ENCODE data around the gene NACA. TPM values are rescaled to one million over a fixed set of nuclear protein-coding genes. Genes with fewer than 3 reads are reported as not detected.

NACA gene
- total and polyA plus RNA-seq, 2 of the 13 experiments (the other 11 are each of a cell fraction or from before 2014, with no cell fraction given) = 799 to 1,700 TPM

DNA sequence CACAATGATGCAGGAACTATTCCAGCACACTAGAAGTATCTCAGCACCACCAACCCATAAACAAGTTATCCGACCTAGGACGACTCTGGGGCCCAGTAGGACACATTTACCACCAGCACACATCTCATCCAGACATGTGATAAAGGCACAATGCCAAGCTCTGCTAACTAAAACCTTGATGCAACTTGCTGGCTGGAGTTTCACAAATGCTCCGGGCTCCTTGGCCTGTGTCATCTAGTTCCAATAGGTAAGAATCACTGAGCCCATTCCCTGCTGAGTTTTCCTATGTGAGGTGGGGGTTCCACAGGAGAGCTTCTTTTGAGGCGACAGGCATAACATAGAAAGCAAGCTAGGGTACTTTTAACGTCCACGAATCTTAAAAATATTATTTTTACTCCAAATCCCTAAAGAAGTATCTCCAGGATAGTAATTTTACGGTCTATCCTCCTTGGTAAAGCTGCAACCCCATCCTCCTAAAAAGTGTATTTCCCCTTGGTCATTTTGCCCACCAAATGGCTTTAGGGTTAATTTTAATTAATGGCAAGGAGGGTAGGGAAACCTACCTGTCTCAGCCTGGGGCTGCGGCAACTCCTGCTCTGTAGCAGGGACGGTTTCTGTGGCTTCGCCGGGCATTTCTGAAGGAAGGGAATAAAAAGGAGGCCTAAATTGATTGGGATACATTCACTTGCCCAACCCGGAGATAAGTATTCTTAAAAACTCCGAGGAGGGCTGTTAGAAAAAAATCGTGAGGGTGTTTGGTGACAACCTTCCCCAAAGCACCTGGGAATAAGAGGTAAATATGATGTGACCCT, 1.0 kb downstream of the NACA start:
- TF ChIP-seq, protein P1, sequence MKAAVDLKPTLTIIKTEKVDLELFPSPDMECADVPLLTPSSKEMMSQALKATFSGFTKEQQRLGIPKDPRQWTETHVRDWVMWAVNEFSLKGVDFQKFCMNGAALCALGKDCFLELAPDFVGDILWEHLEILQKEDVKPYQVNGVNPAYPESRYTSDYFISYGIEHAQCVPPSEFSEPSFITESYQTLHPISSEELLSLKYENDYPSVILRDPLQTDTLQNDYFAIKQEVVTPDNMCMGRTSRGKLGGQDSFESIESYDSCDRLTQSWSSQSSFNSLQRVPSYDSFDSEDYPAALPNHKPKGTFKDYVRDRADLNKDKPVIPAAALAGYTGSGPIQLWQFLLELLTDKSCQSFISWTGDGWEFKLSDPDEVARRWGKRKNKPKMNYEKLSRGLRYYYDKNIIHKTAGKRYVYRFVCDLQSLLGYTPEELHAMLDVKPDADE (CRISPR knock-in tag; IDR thresholded peaks at IDR 0.05) = no peak
- TF ChIP-seq SSRP1 (CRISPR knock-in tag; IDR thresholded peaks at IDR 0.05) (0 out of 2 replicates have a peak, but pooled peaks have one; percentile 47), TGIF2 (CRISPR knock-in tag; IDR thresholded peaks at IDR 0.05) (peak; percentile 37; the same call in 1 of the 2 replicates), POLR2A (IDR thresholded peaks at IDR 0.05; ENCODE audit: insufficient read depth in 1 of 2, low read depth in 2 of 2, low read length in 2 of 2) (peak in 1 of 2 experiments; percentile 18; a peak in 2 of 4 replicates), POLR2G (IDR thresholded peaks at IDR 0.05; ENCODE audit: low read depth, low read length) (peak; percentile 25; the same call in 1 of the 2 replicates), ZMAT3 (CRISPR knock-in tag; conservative IDR thresholded peaks at IDR 0.05) (0 out of 2 replicates have a peak, but pooled peaks have one; percentile 22)
- TF ChIP-seq, protein P2, sequence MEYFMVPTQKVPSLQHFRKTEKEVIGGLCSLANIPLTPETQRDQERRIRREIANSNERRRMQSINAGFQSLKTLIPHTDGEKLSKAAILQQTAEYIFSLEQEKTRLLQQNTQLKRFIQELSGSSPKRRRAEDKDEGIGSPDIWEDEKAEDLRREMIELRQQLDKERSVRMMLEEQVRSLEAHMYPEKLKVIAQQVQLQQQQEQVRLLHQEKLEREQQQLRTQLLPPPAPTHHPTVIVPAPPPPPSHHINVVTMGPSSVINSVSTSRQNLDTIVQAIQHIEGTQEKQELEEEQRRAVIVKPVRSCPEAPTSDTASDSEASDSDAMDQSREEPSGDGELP (IDR thresholded peaks at IDR 0.05; ENCODE audit: borderline replicate concordance, low read depth) = no peak
- TF ChIP-seq, protein P3, sequence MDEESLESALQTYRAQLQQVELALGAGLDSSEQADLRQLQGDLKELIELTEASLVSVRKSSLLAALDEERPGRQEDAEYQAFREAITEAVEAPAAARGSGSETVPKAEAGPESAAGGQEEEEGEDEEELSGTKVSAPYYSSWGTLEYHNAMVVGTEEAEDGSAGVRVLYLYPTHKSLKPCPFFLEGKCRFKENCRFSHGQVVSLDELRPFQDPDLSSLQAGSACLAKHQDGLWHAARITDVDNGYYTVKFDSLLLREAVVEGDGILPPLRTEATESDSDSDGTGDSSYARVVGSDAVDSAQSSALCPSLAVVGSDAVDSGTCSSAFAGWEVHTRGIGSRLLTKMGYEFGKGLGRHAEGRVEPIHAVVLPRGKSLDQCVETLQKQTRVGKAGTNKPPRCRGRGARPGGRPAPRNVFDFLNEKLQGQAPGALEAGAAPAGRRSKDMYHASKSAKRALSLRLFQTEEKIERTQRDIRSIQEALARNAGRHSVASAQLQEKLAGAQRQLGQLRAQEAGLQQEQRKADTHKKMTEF (CRISPR knock-in tag; IDR thresholded peaks at IDR 0.05) = no peak
- Histone ChIP-seq H3K36me3 (replicated peaks in 1 of 2; ENCODE audit: control insufficient read depth in 1 of 2, insufficient read depth in 2 of 2, low read length in 2 of 2) (peaks cover 14 to 42% of the 10 kb centered on the region in 2 experiments), H3K4me1 (ENCODE audit: insufficient read depth, low read length) (peaks cover 46% of the 10 kb centered on the region), H2AFZ (ENCODE audit: low read length) (no peak overlapping the region), H3K9ac (ENCODE audit: insufficient read depth, low read depth, low read length) (peak overlapping the region; percentile 100), H3K9me3 (ENCODE audit: low read length) (no peaks in the 10 kb centered on the region), H4K20me1 (ENCODE audit: insufficient read depth, low read length) (peaks cover 53% of the 10 kb centered on the region), H3K27ac (ENCODE audit: extremely low read length, insufficient read depth, low read length) (peak overlapping the region; percentile 92), H3K4me2 (ENCODE audit: low read depth, low read length) (peak overlapping the region; percentile 98), H3K79me2 (ENCODE audit: insufficient read depth, low read length) (peaks cover 60% of the 10 kb centered on the region), H3K4me3 (replicated peaks in 1 of 3; ENCODE audit: insufficient read depth in 1 of 3, low read depth in 2 of 3, low read length in 3 of 3) (peak overlapping the region; percentile 84 to 94 (median 92)), H3K27me3 (ENCODE audit: control insufficient read depth in 1 of 2, insufficient read depth in 2 of 2, low read length in 2 of 2) (peaks cover 0 to 6% of the 10 kb centered on the region in 2 experiments; a peak in 1 of 5 replicates)
- no peak for ATAC-seq
- POLR2A ChIA-PET = interaction anchor here (1.0 to 1.8 kb wide), 3 partner anchors 13 to 426 kb away, joined by 3 to 6 read pairs (median 4); no protein-coding TSS in a partner anchor
- 3% methylated on average over 14 of the region's 14 CpGs for WGBS (ENCODE audit: low lambda C conversion rate)
- in situ Hi-C loops (cut with HindIII; ENCODE audit: extremely low pct_ligation_motif_present, low pct_unique_long_range_greater_than_20kb) (loop anchor here (10.0 kb wide), 1 partner anchor 79 kb away; the partner anchor contains the start of gene ATP5F1B), intact Hi-C loops (cut with micrococcal nuclease; ENCODE audit: unreplicated experiment) (loop anchor here (2.0 to 10.0 kb wide), 2 partner anchors 27 to 79 kb away; partner anchors contain the start of gene ATP5F1B)
- peak; percentile 41 for DNase-seq (ENCODE audit: low spot score)
- CTCF ChIA-PET (ENCODE audit: low intra/inter-chr PET ratio, low total read pairs) = no interaction called here
- BruUV-seq (replicated peaks) = no TSS peak
- no peak for FAIRE-seq
